Progenitor cell of endocrine pancreas (in vitro differentiated cells): Measurements from ENCODE around the gene YY2. TPM values are rescaled to one million over a fixed set of nuclear protein-coding genes. Genes with fewer than 3 reads are reported as not detected.
A peak's percentile ranks its signal among the peaks of the same experiment; 100 is the strongest.
"Not testable (repeated sequence)": the region's sequence is repeated elsewhere in the genome, so short reads cannot be mapped to it uniquely, and the experiment has no call there.

ENCODE experiments used
- DNase-seq: peaks from one replicate; pipeline ENCODE4 v3.0.0; 2021; ENCODE audit warnings: low spot score; ENCODE audit not compliant: unreplicated experiment
- H3K27ac Mint-ChIP-seq: 2 replicates; pipeline ENCODE4 v1.8.0; 2021; ENCODE audit warnings: mild to moderate bottlenecking, moderate library complexity, mixed read lengths
- H3K27me3 Mint-ChIP-seq: 2 replicates; pipeline ENCODE4 v1.8.0; 2021; ENCODE audit warnings: mixed read lengths
- H3K36me3 Mint-ChIP-seq: 2 replicates; pipeline ENCODE4 v1.8.0; 2022; ENCODE audit warnings: mixed read lengths; ENCODE audit not compliant: insufficient read depth
- H3K4me1 Mint-ChIP-seq: 2 replicates; pipeline ENCODE4 v1.8.0; 2021; ENCODE audit warnings: low read depth, mixed read lengths
- H3K4me3 Mint-ChIP-seq: 2 replicates; pipeline ENCODE4 v1.8.0; 2021; ENCODE audit warnings: low read depth, mild to moderate bottlenecking, moderate library complexity, mixed read lengths
- H3K9me3 Mint-ChIP-seq: 2 replicates; pipeline ENCODE4 v1.8.0; 2021; ENCODE audit warnings: low read depth, mixed read lengths
- CTCF ChIP-seq: fragments of 200-600 bp; sonication (generic); IDR thresholded peaks from one replicate; pipeline ENCODE4 v1.5.0; 2021; ENCODE audit warnings: antibody characterized with exemption, mild to moderate bottlenecking; ENCODE audit not compliant: unreplicated experiment
- total RNA-seq: library from RNA; stranded (reverse); gene quantifications from 2 replicates; pipeline ENCODE4 v1.2.1, GENCODE V29; 2021

Gene YY2
- total RNA-seq, 1 donor from 2014 or later, result 2.2 TPM

GRCh38 chrX:21873063-21873775, 17.4 kb downstream of the YY2 start:
- Mint-ChIP-seq H3K27me3 (no peaks in the 10 kb centered on the region), H3K36me3 (no peaks in the 10 kb centered on the region), H3K4me1 (peaks cover 2% of the 10 kb centered on the region), H3K9me3 (no peaks in the 10 kb centered on the region), H3K27ac (no peak overlapping the region), H3K4me3 (no peak overlapping the region)
- no peak for TF ChIP-seq CTCF
- DNase-seq, result no peak

DNA sequence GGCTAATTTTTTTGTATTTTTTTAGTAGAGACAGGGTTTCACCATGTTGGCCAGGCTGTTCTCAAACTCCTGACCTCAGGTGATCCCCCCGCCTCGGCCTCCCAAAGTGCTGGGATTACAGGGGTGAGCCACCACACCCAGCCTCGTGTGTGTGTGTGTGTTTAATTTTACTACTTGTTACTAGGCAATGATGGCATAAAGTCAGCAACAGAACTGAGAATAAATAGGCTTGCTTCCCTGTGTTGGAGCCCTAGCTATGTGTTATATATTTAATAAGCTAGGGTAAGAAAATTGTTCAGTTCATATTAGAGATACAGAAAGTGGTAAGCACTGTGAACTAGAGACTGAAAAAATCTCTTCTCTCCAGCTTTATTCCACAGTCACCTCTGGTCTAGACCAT, 18.4 kb downstream of the YY2 start:
- not testable (repeated sequence) for H3K27ac Mint-ChIP-seq, H3K36me3 Mint-ChIP-seq, H3K27me3 Mint-ChIP-seq, H3K4me3 Mint-ChIP-seq, H3K9me3 Mint-ChIP-seq, H3K4me1 Mint-ChIP-seq, DNase-seq

GRCh38 chrX:21875013-21875412, 19.2 kb downstream of the YY2 start:
- TF ChIP-seq CTCF, result no peak
- no peak overlapping the region for H3K4me3 Mint-ChIP-seq
- H3K36me3 Mint-ChIP-seq, result no peaks in the 10 kb centered on the region
- no peaks in the 10 kb centered on the region for H3K9me3 Mint-ChIP-seq
- no peak overlapping the region for H3K27ac Mint-ChIP-seq
- H3K27me3 Mint-ChIP-seq, result no peaks in the 10 kb centered on the region
- DNase-seq, result no peak
- H3K4me1 Mint-ChIP-seq, result peaks cover 2% of the 10 kb centered on the region

DNA sequence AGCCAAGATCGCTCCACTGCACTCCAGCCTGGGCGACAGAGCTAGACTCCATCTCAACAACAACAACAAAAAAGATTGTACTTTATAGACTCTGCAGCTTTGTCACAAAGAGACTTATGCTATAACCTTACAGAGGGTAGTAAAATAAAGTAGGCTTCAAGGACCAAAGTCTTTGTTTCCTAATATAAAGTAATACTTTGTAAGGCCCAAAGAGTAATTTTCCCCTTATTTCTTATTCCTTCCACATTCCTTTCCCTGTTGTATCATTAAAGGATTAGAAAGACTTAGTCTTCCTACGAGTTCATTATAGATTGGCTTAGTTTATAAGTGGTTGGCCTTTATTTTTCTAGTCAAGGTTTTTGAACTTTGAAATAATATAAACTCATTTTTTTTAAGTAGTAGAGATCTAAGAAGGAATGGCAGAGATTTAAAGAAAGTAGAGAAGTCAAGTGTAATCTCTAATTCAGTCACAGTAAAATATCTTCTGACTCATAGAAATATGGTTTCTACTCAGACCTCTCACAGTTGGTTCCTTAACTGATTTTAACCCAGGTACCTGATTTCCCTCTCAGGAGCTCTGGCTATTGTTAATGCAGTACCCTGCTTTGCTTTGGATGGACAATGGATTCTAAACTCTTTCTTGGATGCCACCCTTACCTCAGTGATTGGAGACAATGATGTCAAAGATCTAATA, 26.2 kb downstream of the YY2 start:
- H3K27me3 Mint-ChIP-seq, result no peaks in the 10 kb centered on the region
- DNase-seq, result no peak
- H3K4me3 Mint-ChIP-seq, result no peak overlapping the region
- no peaks in the 10 kb centered on the region for H3K36me3 Mint-ChIP-seq
- no peak overlapping the region for H3K27ac Mint-ChIP-seq
- peaks cover 8% of the 10 kb centered on the region for H3K4me1 Mint-ChIP-seq
- H3K9me3 Mint-ChIP-seq, result no peaks in the 10 kb centered on the region
- no peak for TF ChIP-seq CTCF

- no peak overlapping the region for H3K4me3 Mint-ChIP-seq
- H3K27ac Mint-ChIP-seq, result no peak overlapping the region
- H3K27me3 Mint-ChIP-seq, result no peaks in the 10 kb centered on the region
- H3K36me3 Mint-ChIP-seq, result no peaks in the 10 kb centered on the region
- no peak for DNase-seq
- no peaks in the 10 kb centered on the region for H3K9me3 Mint-ChIP-seq
- no peak for TF ChIP-seq CTCF
- H3K4me1 Mint-ChIP-seq, result peaks cover 8% of the 10 kb centered on the region
These were observed 27.5 kb downstream of the YY2 start for GRCh38 chrX:21883258-21883657.

DNA sequence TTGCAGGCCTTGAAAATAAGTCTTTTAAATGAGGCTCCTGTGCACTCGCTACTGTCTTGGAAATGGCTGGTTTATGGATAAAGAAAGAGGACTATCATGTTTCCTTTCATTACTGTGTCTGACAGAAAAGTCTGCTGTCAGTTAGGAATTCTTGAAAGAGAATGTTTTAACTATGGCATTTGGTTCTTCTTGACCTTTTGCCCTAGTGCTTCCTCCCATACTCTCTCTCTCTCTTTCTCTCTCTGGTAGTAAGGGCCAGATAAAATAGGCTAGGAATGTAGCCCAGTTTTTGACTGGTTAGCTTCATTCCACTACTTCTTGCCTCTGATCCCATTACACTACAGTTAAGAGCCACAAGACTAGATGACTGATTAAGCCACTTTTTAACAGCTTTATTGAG, 29.8 kb downstream of the YY2 start:
- no peaks in the 10 kb centered on the region for H3K27me3 Mint-ChIP-seq
- no peaks in the 10 kb centered on the region for H3K9me3 Mint-ChIP-seq
- peak overlapping the region; percentile 7 for H3K27ac Mint-ChIP-seq
- H3K36me3 Mint-ChIP-seq, result peaks cover 2% of the 10 kb centered on the region
- no peak for TF ChIP-seq CTCF
- no peak for DNase-seq
- no peak overlapping the region for H3K4me3 Mint-ChIP-seq
- H3K4me1 Mint-ChIP-seq, result peaks cover 8% of the 10 kb centered on the region
